Measurements from ENCODE around the gene CDIP1. TPM values are rescaled to one million over a fixed set of nuclear protein-coding genes. Genes with fewer than 3 reads are reported as not detected.
"Not testable (repeated sequence)": the region's sequence is repeated elsewhere in the genome, so short reads cannot be mapped to it uniquely, and the experiment has no call there.

The CDIP1 gene
- total and polyA plus RNA-seq, 11 donors = 33.3 to 51.1 (median 46.3) TPM

DNA sequence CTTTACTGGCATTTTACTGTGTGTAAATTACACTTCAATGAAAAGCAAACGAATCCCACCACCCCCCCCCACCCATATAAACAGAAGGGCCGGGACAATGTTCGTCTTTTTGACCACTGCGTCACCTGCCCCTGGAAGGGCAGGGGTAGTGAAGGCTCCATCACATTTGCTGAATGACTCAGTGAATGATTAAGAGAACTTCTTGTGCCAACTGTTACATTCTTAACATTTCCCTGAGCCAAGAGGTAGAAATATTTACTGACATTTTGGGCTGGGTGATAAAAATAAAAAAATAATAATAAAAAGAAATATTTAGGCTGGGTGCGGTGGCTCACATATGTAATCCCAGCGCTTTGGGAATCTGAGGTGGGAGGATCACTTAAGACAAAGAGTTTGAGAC is 41.7 kb upstream of the CDIP1 start:
- TF ChIP-seq, protein P1, sequence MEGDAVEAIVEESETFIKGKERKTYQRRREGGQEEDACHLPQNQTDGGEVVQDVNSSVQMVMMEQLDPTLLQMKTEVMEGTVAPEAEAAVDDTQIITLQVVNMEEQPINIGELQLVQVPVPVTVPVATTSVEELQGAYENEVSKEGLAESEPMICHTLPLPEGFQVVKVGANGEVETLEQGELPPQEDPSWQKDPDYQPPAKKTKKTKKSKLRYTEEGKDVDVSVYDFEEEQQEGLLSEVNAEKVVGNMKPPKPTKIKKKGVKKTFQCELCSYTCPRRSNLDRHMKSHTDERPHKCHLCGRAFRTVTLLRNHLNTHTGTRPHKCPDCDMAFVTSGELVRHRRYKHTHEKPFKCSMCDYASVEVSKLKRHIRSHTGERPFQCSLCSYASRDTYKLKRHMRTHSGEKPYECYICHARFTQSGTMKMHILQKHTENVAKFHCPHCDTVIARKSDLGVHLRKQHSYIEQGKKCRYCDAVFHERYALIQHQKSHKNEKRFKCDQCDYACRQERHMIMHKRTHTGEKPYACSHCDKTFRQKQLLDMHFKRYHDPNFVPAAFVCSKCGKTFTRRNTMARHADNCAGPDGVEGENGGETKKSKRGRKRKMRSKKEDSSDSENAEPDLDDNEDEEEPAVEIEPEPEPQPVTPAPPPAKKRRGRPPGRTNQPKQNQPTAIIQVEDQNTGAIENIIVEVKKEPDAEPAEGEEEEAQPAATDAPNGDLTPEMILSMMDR (IDR thresholded peaks at IDR 0.05) = no peak
- no peak for TF ChIP-seq POLR2A (IDR thresholded peaks at IDR 0.05)
- no peak overlapping the region for H3K4me3 ChIP-seq
- no peaks in the 10 kb centered on the region for H3K4me1 ChIP-seq
- no peaks in the 10 kb centered on the region for H3K9me3 ChIP-seq
- no peaks in the 10 kb centered on the region for H3K27me3 ChIP-seq
- intact Hi-C loops (cut with DNase I) = loop anchor here in 3 of 10 donors (10.0 kb wide), 2 partner anchors 65 to 75 kb away; no protein-coding TSS in a partner anchor
- H3K27ac ChIP-seq = no peak overlapping the region
- ATAC-seq (no peak), DNase-seq (no peak)
- no peaks in the 10 kb centered on the region for H3K36me3 ChIP-seq
- 67 to 79% (median 75%) methylated on average over 6 of the region's 6 CpGs for WGBS, 4 donors

DNA sequence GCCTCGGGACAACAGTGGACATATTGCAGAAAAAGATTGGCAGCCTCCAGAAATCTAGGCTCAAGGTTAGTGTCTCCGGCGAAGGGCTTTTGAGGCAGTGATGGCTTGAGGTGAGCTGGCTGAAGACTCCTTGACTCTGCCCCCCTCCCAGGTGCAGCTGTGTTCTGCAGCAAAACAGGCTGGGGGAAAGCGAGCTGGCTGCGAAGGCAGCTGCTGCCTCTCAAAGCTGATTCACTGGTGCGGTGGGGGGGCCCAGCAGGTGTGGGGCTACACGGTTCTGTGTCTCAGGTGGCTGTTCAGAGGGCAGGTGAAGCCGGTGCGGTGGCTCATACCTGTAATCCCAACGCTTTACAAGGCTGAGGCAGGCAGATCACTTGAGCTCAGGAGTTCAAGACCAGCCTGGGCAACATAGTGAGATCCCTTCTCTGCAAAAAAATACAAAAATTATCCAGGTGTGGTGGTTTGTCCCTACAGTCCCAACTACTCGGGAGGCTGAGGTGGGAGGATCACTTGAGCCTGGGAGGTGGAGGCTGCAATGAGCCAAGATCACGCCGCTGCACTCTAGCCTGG is 40.5 kb upstream of the CDIP1 start:
- no peak for ATAC-seq
- Histone ChIP-seq H3K27ac (no peak overlapping the region), H3K4me3 (no peak overlapping the region), H3K27me3 (no peaks in the 10 kb centered on the region), H3K36me3 (no peaks in the 10 kb centered on the region), H3K4me1 (no peaks in the 10 kb centered on the region), H3K9me3 (no peaks in the 10 kb centered on the region)
- intact Hi-C loops (cut with DNase I) = no loop called here
- 83 to 89% (median 85%) methylated on average over 13 of the region's 13 CpGs for WGBS, 4 donors
- no peak for TF ChIP-seq POLR2A (IDR thresholded peaks at IDR 0.05)
- TF ChIP-seq, protein P1 (IDR thresholded peaks at IDR 0.05) = no peak
- no peak for DNase-seq

DNA sequence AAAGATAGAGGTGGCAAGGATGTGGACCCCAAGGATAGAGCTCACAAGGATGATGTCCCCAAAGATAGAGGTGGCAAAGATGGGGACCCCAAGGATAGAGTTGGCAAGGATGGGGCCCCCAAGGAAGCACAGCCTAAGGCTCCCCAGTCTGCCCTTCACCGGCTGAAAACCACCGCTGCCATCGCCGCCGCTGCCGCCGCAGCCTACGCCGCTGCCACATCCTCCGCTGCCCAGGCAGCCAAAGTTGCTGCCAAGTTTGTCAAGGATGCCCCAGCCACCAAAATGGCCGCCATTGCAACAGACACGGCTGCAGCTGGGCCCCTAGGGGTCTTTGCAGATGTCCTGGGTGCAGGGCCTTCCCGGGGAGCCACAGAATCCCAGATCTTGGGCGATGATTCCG is 37.4 kb upstream of the CDIP1 start:
- Histone ChIP-seq H3K27me3 (no peaks in the 10 kb centered on the region), H3K27ac (no peak overlapping the region), H3K4me3 (no peak overlapping the region), H3K36me3 (no peaks in the 10 kb centered on the region), H3K4me1 (no peaks in the 10 kb centered on the region), H3K9me3 (no peaks in the 10 kb centered on the region)
- TF ChIP-seq, protein P1 (IDR thresholded peaks at IDR 0.05) = no peak
- no peak for TF ChIP-seq POLR2A (IDR thresholded peaks at IDR 0.05)
- intact Hi-C loops (cut with DNase I) = no loop called here
- DNase-seq = no peak
- 92 to 98% (median 95%) methylated on average over 15 of the region's 15 CpGs for WGBS, 4 donors
- no peak for ATAC-seq

DNA sequence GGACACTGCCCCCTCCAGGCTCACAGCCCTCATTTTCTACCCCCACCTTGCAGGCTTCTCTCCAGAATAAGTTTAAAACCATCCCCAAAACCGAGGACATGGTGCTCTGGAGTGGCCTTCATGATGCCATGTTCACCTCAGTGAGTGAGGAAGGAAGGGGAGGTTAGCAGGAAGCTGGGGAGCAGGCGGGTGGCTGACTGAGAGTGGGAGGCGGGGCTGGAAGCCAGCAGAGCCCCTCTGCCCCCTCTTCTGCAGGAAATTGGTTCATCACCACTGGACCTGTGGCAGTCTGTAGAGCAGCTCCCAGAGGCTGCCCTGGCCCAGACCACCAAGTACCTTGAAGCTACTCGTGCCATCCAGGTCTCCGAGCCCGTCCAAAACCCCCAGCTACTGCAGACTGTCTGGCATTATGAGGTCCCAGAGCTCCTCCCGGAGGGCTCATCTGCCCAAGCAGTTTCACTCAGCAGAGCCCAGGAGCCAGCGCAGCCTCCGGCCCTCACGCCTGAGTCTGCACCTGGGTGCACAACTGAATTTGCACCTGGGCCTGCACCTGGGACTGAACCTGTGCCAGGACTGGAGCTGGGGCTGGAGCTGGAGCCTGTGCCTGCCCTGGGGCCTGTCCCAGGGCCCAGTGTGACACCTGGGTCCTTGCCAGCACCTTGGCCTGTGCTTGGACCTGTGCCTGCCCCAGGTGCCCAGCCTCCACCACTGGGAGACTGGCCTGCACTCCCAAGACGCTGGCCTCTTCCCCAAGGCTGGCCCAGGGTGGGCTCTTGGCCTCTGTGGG is 36.5 kb upstream of the CDIP1 start:
- Histone ChIP-seq H3K27ac (no peak overlapping the region), H3K36me3 (no peaks in the 10 kb centered on the region), H3K4me1 (no peaks in the 10 kb centered on the region), H3K9me3 (no peaks in the 10 kb centered on the region), H3K4me3 (no peak overlapping the region), H3K27me3 (no peaks in the 10 kb centered on the region)
- 61 to 82% (median 76%) methylated on average over 7 to 11 of the region's 11 CpGs for WGBS, 4 donors
- ATAC-seq = peak in 1 of 4 donors; percentile 29
- intact Hi-C loops (cut with DNase I) = no loop called here
- TF ChIP-seq, protein P1 (IDR thresholded peaks at IDR 0.05) = no peak
- TF ChIP-seq POLR2A (IDR thresholded peaks at IDR 0.05) = no peak
- DNase-seq = no peak

DNA sequence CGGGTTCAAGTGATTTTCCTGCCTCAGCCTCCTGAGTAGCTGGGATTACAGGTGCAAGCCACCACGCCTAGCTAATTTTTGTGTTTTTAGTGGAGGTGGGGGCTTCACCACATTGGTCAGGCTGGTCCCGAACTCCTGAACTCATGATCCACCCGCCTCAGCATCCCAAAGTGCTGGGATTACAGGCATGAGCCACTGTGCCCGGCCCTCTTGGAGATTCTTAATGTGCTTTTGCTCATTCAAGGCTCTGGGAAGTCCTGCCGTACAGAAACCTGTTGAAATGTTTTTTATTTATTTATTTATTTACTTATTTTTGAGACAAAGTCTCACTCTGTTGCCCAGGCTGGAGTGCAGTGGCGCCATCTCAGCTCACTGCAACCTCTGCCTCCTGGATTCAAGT is 35.4 kb upstream of the CDIP1 start:
- DNase-seq; intact Hi-C loops (cut with DNase I); H3K9me3 ChIP-seq; H3K27ac ChIP-seq; H3K4me1 ChIP-seq; H3K36me3 ChIP-seq; H3K4me3 ChIP-seq; ATAC-seq; H3K27me3 ChIP-seq: not testable (repeated sequence)
- WGBS, 4 donors = 71 to 83% (median 82%) methylated on average over 7 of the region's 7 CpGs
